Lower lobe of right lung (tissue), 2 donors: ENCODE data around the gene UBQLN1. TPM values are rescaled to one million over a fixed set of nuclear protein-coding genes. Genes with fewer than 3 reads are reported as not detected.
"Not testable (repeated sequence)": the region's sequence is repeated elsewhere in the genome, so short reads cannot be mapped to it uniquely, and the experiment has no call there.

Source experiments
- ATAC-seq, 2 donors: fragments of 200-7000 bp; cut with Tn5 transposase; one replicate each; pipeline ENCODE4 v1.9.1; 2020 to 2022; ENCODE audit warnings: mild to moderate bottlenecking in 2 of 2, moderate library complexity in 2 of 2
- DNase-seq: peaks from one replicate; pipeline ENCODE4 v3.0.0-alpha.2; 2020
- H3K27ac ChIP-seq: fragments of 200-600 bp; one replicate; pipeline ENCODE4 v1.8.0; 2022
- H3K27me3 ChIP-seq: fragments of 200-600 bp; one replicate; pipeline ENCODE4 v1.8.0; 2022; ENCODE audit warnings: low read depth
- H3K36me3 ChIP-seq: fragments of 200-600 bp; one replicate; pipeline ENCODE4 v1.8.0; 2022; ENCODE audit warnings: mild to moderate bottlenecking
- H3K4me1 ChIP-seq: fragments of 200-600 bp; one replicate; pipeline ENCODE4 v1.8.0; 2022
- H3K4me3 ChIP-seq: fragments of 200-600 bp; one replicate; pipeline ENCODE4 v1.8.0; 2022; ENCODE audit warnings: mild to moderate bottlenecking
- H3K9me3 ChIP-seq: fragments of 200-600 bp; one replicate; pipeline ENCODE4 v1.8.0; 2022
- intact Hi-C: fragments of 100-400 bp; cut with DNase I; formaldehyde crosslinking; loops from one replicate; pipeline ENCODE4 v1.11.0; 2022
- long read RNA-seq: library from polyadenylated mRNA; unstranded; transcript quantifications from one replicate; pipeline ENCODE4 v2.0.0, GENCODE V29; 2021
- total RNA-seq: library from RNA; stranded (reverse); fragmentation: NEBNext Ultra II Directional; extraction: Animal tissue kit (Norgen Biotek cat#: 25700); gene quantifications from one replicate; pipeline ENCODE4 v1.2.1, GENCODE V29; 2021
- TF ChIP-seq, protein P1 (sequence below): fragments of 200-600 bp; IDR thresholded peaks from one replicate; pipeline ENCODE4 v1.8.0; 2022; ENCODE audit warnings: antibody characterized with exemption, mild to moderate bottlenecking
- donor health status: DM: no; HTN: yes; CAD: no; lungs with severe emphysema.

The UBQLN1 gene
- total RNA-seq, result 88.4 TPM
- long read RNA-seq, full-length matches to known transcripts, result 50 of 66 reads
- long read RNA-seq, partial matches to known transcripts, result 6 of 66 reads
- long read RNA-seq, other reads (novel, unspliced or antisense), result 10 of 66 reads

DNA sequence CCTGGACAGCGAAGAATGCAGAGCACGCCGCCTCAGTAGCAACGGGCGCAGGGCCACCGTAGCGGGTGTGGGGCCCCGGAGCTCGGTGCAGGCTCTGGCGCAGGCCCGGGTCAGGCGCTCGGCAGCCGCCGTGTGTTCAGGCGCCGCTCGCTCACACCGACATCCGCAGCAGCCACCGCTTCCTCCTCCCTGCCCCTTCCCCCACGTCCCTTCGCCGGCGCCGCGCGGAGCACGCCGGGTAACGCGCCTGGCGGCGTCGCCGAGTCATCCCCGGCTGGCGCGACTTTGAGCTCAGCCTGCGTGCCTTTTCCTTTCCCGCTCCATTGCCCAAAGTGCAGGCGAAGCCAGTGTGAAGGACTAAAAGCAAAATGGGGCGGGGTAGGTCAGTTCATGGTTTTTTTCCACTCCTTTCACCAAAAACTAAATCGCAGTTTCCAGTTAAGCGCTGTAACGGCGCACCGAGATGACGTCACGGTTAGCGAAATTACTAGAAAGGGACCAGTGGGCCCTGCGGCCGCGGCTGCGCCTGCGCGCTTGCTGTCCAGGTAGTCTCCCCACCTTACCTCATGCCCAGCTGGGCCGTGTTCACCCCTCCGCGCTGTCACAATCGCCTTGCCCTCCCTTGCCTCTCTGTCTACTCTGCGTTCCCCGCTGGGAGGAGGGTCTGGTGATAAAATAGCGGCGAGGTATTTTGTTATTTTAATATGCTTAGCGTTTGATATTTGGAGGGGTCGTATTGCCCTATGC, at the start of gene UBQLN1:
Gene UBQLN1 (minus strand): TSS at position 191 of the 747 bp plus-strand sequence. CDS start 279 bp downstream, outside the sequence.
- TF ChIP-seq, protein P1, sequence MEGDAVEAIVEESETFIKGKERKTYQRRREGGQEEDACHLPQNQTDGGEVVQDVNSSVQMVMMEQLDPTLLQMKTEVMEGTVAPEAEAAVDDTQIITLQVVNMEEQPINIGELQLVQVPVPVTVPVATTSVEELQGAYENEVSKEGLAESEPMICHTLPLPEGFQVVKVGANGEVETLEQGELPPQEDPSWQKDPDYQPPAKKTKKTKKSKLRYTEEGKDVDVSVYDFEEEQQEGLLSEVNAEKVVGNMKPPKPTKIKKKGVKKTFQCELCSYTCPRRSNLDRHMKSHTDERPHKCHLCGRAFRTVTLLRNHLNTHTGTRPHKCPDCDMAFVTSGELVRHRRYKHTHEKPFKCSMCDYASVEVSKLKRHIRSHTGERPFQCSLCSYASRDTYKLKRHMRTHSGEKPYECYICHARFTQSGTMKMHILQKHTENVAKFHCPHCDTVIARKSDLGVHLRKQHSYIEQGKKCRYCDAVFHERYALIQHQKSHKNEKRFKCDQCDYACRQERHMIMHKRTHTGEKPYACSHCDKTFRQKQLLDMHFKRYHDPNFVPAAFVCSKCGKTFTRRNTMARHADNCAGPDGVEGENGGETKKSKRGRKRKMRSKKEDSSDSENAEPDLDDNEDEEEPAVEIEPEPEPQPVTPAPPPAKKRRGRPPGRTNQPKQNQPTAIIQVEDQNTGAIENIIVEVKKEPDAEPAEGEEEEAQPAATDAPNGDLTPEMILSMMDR, result no peak

DNA sequence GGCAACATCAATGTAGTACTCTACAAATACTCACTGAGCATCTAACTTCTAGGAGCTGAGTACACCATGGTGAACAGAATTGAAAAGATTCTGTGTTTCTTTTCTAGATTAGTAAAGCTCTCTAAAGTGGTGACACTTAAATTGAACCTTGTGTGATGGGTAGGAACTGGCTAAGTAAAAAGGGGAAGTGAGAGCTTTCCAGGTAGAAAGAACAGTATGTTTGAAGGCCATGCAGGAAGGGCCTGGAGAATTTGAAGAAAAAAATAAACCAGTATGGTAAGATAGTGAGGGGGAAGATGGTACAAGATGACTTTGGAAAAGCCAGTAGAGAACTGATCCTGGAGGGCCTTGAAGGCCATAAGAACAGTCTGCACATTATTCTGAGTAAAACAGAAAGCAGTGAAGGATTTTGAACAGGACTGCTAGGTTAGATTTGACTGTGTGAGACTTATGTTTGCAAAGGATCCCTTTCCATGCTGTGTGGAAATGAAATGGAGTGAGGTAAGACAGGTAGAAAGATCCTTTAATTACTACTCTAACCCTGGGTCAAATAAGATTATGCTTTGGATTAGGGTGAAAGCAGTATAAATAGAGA, 46.7 kb upstream of the UBQLN1 start:
- Histone ChIP-seq H3K4me3 (no peak overlapping the region), H3K27me3 (no peaks in the 10 kb centered on the region), H3K36me3 (peaks cover 13% of the 10 kb centered on the region), H3K4me1 (no peaks in the 10 kb centered on the region), H3K27ac (no peak overlapping the region), H3K9me3 (no peaks in the 10 kb centered on the region)
- ATAC-seq (no peak), DNase-seq (no peak)
- TF ChIP-seq, protein P1, result no peak
- intact Hi-C loops, result no loop called here

More for the DNA sequence above, at the start of gene UBQLN1:
- ATAC-seq, result peak; percentile 97
- Histone ChIP-seq H3K27ac (peak within 1 kb of the TSS; percentile 100), H3K4me3 (peak within 1 kb of the TSS; percentile 98), H3K36me3 (no peaks in the 10 kb centered on the region), H3K27me3 (no peaks in the 10 kb centered on the region), H3K4me1 (peaks cover 24% of the 10 kb centered on the region), H3K9me3 (no peaks in the 10 kb centered on the region)
- peak; percentile 97 for DNase-seq
- intact Hi-C loops, result no loop called here

DNA sequence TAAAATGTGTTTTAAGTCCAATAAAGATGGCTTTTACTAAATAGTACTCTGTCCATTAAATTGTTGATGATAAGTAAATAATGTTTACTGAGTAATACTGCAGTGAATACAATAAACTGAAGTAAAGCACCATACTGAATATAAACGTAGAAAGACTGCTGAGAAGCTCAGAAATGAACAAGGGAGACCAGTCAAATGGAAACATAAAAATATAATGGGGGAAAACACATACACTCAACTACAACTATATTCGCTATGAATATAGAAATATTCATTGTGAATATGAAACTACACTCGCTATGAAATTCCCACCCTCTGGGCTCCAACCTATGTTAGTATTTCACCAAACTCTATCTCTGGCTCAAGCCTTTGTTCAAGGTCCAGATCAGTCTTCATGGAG, 41.9 kb upstream of the UBQLN1 start:
- H3K9me3 ChIP-seq, result no peaks in the 10 kb centered on the region
- no peak for DNase-seq
- no peaks in the 10 kb centered on the region for H3K27me3 ChIP-seq
- intact Hi-C loops, result no loop called here
- no peaks in the 10 kb centered on the region for H3K4me1 ChIP-seq
- TF ChIP-seq, protein P1, result no peak
- peaks cover 13% of the 10 kb centered on the region for H3K36me3 ChIP-seq
- H3K27ac ChIP-seq, result no peak overlapping the region
- ATAC-seq, result no peak
- no peak overlapping the region for H3K4me3 ChIP-seq

DNA sequence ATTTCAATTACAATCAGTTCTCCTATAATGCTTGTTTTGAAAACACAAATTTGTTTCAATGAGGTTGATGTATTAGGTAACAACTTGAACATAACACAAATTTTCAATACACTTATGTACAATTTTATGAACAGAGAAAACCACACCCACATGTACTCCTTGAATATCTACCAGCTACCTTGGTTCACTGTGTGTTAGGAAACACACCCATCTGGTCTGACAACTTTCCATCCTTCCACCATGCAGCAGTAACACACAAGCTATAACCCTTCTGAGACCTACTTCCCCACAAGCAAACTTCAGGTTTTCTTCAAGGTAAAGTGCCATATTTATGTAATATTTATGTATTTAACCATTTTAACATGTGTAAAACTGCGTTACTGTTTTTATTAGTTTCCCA, 36.4 kb upstream of the UBQLN1 start:
- no peaks in the 10 kb centered on the region for H3K4me1 ChIP-seq
- H3K9me3 ChIP-seq, result no peaks in the 10 kb centered on the region
- ATAC-seq (no peak), DNase-seq (no peak)
- intact Hi-C loops, result no loop called here
- no peak overlapping the region for H3K4me3 ChIP-seq
- H3K27me3 ChIP-seq, result no peaks in the 10 kb centered on the region
- TF ChIP-seq, protein P1, result no peak
- H3K36me3 ChIP-seq, result peaks cover 9% of the 10 kb centered on the region
- H3K27ac ChIP-seq, result no peak overlapping the region

DNA sequence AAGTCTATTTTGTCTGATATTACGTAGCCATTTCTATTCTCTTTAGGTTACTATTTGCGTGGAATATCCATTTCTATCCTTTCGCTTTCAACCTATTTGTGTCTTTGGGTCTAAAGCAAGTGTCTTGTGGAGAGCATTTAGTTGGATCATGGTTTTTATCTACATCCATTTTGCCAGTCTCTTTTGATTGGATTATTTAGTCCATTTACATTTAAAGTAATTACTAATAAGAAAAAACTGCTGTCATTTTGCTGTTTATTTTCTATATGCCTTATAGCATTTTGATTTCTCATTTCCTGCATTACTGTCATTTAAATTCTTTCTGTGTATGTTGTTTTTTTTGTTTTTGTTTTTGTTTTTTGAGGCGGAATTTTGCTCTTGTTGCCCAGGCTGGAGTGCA, 26.0 kb upstream of the UBQLN1 start:
- intact Hi-C loops, result no loop called here
- no peaks in the 10 kb centered on the region for H3K4me1 ChIP-seq
- no peaks in the 10 kb centered on the region for H3K36me3 ChIP-seq
- H3K4me3 ChIP-seq, result no peak overlapping the region
- H3K27me3 ChIP-seq, result no peaks in the 10 kb centered on the region
- ATAC-seq (no peak), DNase-seq (no peak)
- H3K9me3 ChIP-seq, result peaks cover 7% of the 10 kb centered on the region
- no peak overlapping the region for H3K27ac ChIP-seq
- TF ChIP-seq, protein P1, result no peak

DNA sequence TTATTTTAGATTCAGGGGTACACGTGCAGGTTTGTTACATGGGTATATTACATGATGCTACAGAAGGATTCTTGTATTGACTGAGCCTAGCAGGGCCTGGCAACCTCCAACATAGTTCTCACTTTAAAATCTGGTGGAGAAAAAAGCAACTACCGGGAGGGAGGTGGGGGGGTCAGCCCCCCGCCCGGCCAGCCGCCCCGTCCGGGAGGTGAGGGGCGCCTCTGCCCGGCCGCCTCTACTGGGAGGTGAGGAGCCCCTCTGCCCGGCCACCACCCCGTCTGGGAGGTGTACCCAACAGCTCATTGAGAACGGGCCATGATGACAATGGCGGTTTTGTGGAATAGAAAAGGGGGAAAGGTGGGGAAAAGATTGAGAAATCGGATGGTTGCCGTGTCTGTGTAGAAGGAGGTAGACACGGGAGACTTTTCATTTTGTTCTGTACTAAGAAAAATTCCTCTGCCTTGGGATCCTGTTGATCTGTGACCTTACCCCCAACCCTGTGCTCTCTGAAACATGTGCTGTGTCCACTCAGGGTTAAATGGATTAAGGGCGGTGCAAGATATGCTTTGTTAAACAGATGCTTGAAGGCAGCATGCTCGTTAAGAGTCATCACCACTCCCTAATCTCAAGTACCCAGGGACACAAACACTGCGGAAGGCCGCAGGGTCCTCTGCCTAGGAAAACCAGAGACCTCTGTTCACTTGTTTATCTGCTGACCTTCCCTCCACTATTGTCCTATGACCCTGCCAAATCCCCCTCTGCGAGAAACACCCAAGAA, 21.0 kb upstream of the UBQLN1 start:
- intact Hi-C loops, H3K4me3 ChIP-seq, ATAC-seq, H3K36me3 ChIP-seq, H3K9me3 ChIP-seq, DNase-seq, H3K27me3 ChIP-seq, H3K4me1 ChIP-seq, H3K27ac ChIP-seq: not testable (repeated sequence)
